Spleen (tissue), 11 donors: ENCODE results near the gene SLC5A4. TPM values are rescaled to one million over a fixed set of nuclear protein-coding genes. Genes with fewer than 3 reads are reported as not detected.
"Not testable (repeated sequence)": the region's sequence is repeated elsewhere in the genome, so short reads cannot be mapped to it uniquely, and the experiment has no call there.

Experiments used
- DNase-seq: peaks from one replicate; pipeline ENCODE4 v3.0.0-alpha.2; 2020
- H3K27ac ChIP-seq, 8 donors: fragments of 200-600 bp; sonication (generic) in 7 of 8; 1 replicate in 4 of 8; 2 replicates in 4 of 8; pipeline versions ENCODE4 v1.5.0 to v1.8.0; 2016 to 2021; ENCODE audit warnings: inconsistent platforms in 4 of 8, mild to moderate bottlenecking in 4 of 8, moderate library complexity in 1 of 8
- H3K27me3 ChIP-seq, 7 donors: fragments of 200-600 bp; sonication (generic) in 6 of 7; replicated peaks in 1 of 7; 1 replicate in 4 of 7; 2 replicates in 3 of 7; pipeline versions ENCODE4 v1.5.0 to v1.8.0; 2016 to 2021; ENCODE audit warnings: inconsistent platforms in 3 of 7, mild to moderate bottlenecking in 1 of 7
- H3K36me3 ChIP-seq, 6 donors: fragments of 200-600 bp; sonication (generic) in 5 of 6; 1 replicate in 4 of 6; 2 replicates in 2 of 6; pipeline versions ENCODE4 v1.5.0 to v1.8.0; 2016 to 2021; ENCODE audit warnings: inconsistent platforms in 2 of 6
- H3K4me1 ChIP-seq, 6 donors: fragments of 200-600 bp; sonication (generic) in 5 of 6; 1 replicate in 3 of 6; 2 replicates in 3 of 6; pipeline versions ENCODE4 v1.5.0 to v1.8.0; 2016 to 2021; ENCODE audit warnings: inconsistent platforms in 3 of 6
- H3K4me3 ChIP-seq, 8 donors: fragments of 200-600 bp; sonication (generic) in 7 of 8; 1 replicate in 4 of 8; 2 replicates in 4 of 8; pipeline versions ENCODE4 v1.5.0 to v1.8.0; 2016 to 2021; ENCODE audit warnings: inconsistent platforms in 4 of 8, mild to moderate bottlenecking in 4 of 8, moderate library complexity in 2 of 8
- H3K9me3 ChIP-seq, 8 donors: fragments of 200-600 bp; sonication (generic) in 7 of 8; 1 replicate in 4 of 8; 2 replicates in 4 of 8; pipeline versions ENCODE4 v1.5.0 to v1.8.0; 2016 to 2021; ENCODE audit warnings: inconsistent platforms in 4 of 8
- CTCF ChIP-seq, 11 experiments: fragments of 200-600 bp in 7 of 11; fragments of 450-650 bp in 4 of 11; sonication (generic) in 4 of 11; IDR thresholded peaks in 8 of 11; conservative IDR thresholded peaks in 3 of 11; 1 replicate in 7 of 11; 2 replicates in 4 of 11; pipeline versions ENCODE4 v1.4.0 to v1.8.0; 2016 to 2021; ENCODE audit warnings: antibody characterized with exemption in 11 of 11, inconsistent platforms in 4 of 11, mild to moderate bottlenecking in 1 of 11
- POLR2A ChIP-seq, 3 donors: fragments of 450-650 bp; IDR thresholded peaks; one replicate each; pipeline ENCODE4 v1.5.1; 2017; ENCODE audit warnings: antibody characterized with exemption in 3 of 3, mild to moderate bottlenecking in 1 of 3
- POLR2AphosphoS5 ChIP-seq, 3 donors: sonication (generic); formaldehyde crosslinking; IDR thresholded peaks; one replicate each; pipeline ENCODE4 v1.5.1; 2017; ENCODE audit warnings: antibody characterized with exemption in 3 of 3
- WGBS, 5 donors: extraction: QIAGEN DNeasy Blood & Tissue Kit in 3 of 5; methylation state at CpG; one replicate each; pipeline versions ENCODE4 v1.1.5 to v1.1.7; 2013 to 2018; 5-methylcytosine and 5-hydroxymethylcytosine counted together
- intact Hi-C: fragments of 100-400 bp; cut with DNase I; formaldehyde crosslinking; loops from one replicate; pipeline ENCODE4 v1.15.0; 2023; ENCODE audit warnings: low total_unique reads
- polyA plus RNA-seq, 3 donors: library from polyadenylated mRNA; stranded (reverse); fragments of 200-250 nt; gene quantifications; one replicate each; pipeline ENCODE4 v1.2.1, GENCODE V29; 2013
- total RNA-seq, 7 donors: library from RNA; depleted of rRNA in 3 of 7; stranded (reverse); fragments of >200 nt in 3 of 7; fragmentation: NEBNext Ultra II Directional in 4 of 7; extraction: Animal tissue kit (Norgen Biotek cat#: 25700) in 4 of 7; gene quantifications; one replicate each; pipeline versions ENCODE4 v1.1.0 to v1.2.1, GENCODE V29; 2016 to 2021
- donor health status: healthy with polysubstance abuse.
- donor health status: DM: no; HTN: no; CAD: no; lungs with moderate emphysema.
- donor health status: DM: no; HTN: no; CAD: no.
- donor health status: Bipolar disorder and iron deficiency.
- donor health status: healthy.
- donor health status: DM: no; HTN: no; CAD: no.
- donor health status: DM: yes; HTN: yes; CAD: no.

Gene SLC5A4
- total and polyA plus RNA-seq, 10 donors: 0.03 to 3.6 (median 0.51) TPM

GRCh38 chr22:32199961-32200360 lies 55.2 kb downstream of the SLC5A4 start:
- Histone ChIP-seq H3K36me3 (no peaks in the 10 kb centered on the region), H3K27me3 (peaks cover 0 to 77% (median 22%) of the 10 kb centered on the region in 7 donors), H3K4me3 (no peak overlapping the region), H3K9me3 (peaks cover 0 to 3% (median 0%) of the 10 kb centered on the region in 8 donors), H3K4me1 (peaks cover 0 to 46% (median 20%) of the 10 kb centered on the region in 6 donors), H3K27ac (no peak overlapping the region)
- 54 to 95% (median 85%) methylated on average over 3 to 7 of the region's 7 CpGs for WGBS, 5 donors
- TF ChIP-seq CTCF (IDR thresholded peaks at IDR 0.05 in 8 of 11, conservative IDR thresholded peaks at IDR 0.05 in 3 of 11) (no peak), POLR2AphosphoS5 (IDR thresholded peaks at IDR 0.05) (no peak), POLR2A (IDR thresholded peaks at IDR 0.05) (no peak)
- no peak for DNase-seq
- intact Hi-C loops: no loop called here

- no peak overlapping the region for H3K4me3 ChIP-seq
- WGBS, 5 donors: 94 to 95% (median 95%) methylated on average over 6 of the region's 6 CpGs
- peaks cover 0 to 3% (median 0%) of the 10 kb centered on the region in 8 donors for H3K9me3 ChIP-seq
- H3K27me3 ChIP-seq: peaks cover 0 to 71% (median 16%) of the 10 kb centered on the region in 7 donors
- no peak overlapping the region for H3K27ac ChIP-seq
- peaks cover 0 to 42% (median 20%) of the 10 kb centered on the region in 6 donors for H3K4me1 ChIP-seq
- no peak for DNase-seq
- no peaks in the 10 kb centered on the region for H3K36me3 ChIP-seq
- intact Hi-C loops: no loop called here
- TF ChIP-seq CTCF (IDR thresholded peaks at IDR 0.05 in 8 of 11, conservative IDR thresholded peaks at IDR 0.05 in 3 of 11): no peak
- TF ChIP-seq POLR2A (IDR thresholded peaks at IDR 0.05): no peak
- no peak for TF ChIP-seq POLR2AphosphoS5 (IDR thresholded peaks at IDR 0.05)
These were observed 55.8 kb downstream of the SLC5A4 start for GRCh38 chr22:32199341-32199740.

- intact Hi-C loops, H3K27ac ChIP-seq, H3K36me3 ChIP-seq, H3K9me3 ChIP-seq, DNase-seq, H3K4me3 ChIP-seq: not testable (repeated sequence)
- 77 to 90% (median 86%) methylated on average over 5 of the region's 5 CpGs for WGBS, 5 donors
- H3K4me1 ChIP-seq: peaks cover 0 to 27% (median 12%) of the 10 kb centered on the region in 6 donors
- H3K27me3 ChIP-seq: peaks cover 0 to 60% (median 5%) of the 10 kb centered on the region in 7 donors
These were observed 57.5 kb downstream of the SLC5A4 start for GRCh38 chr22:32197553-32198226.

GRCh38 chr22:32195900-32196299 lies 59.2 kb downstream of the SLC5A4 start:
- peaks cover 0 to 42% (median 0%) of the 10 kb centered on the region in 7 donors for H3K27me3 ChIP-seq
- H3K36me3 ChIP-seq, H3K27ac ChIP-seq, H3K4me3 ChIP-seq, intact Hi-C loops, H3K9me3 ChIP-seq, DNase-seq, H3K4me1 ChIP-seq: not testable (repeated sequence)
- WGBS, 5 donors: 71 to 84% (median 80%) methylated on average over 3 of the region's 3 CpGs

GRCh38 chr22:32193346-32193745 lies 61.8 kb downstream of the SLC5A4 start:
- peaks cover 0 to 30% (median 0%) of the 10 kb centered on the region in 7 donors for H3K27me3 ChIP-seq
- H3K27ac ChIP-seq, intact Hi-C loops, H3K4me3 ChIP-seq, H3K9me3 ChIP-seq, DNase-seq, H3K4me1 ChIP-seq, H3K36me3 ChIP-seq: not testable (repeated sequence)
- WGBS, 5 donors: 76 to 86% (median 83%) methylated on average over 9 of the region's 9 CpGs

GRCh38 chr22:32191021-32191420 lies 64.1 kb downstream of the SLC5A4 start:
- peaks cover 0 to 18% (median 0%) of the 10 kb centered on the region in 7 donors for H3K27me3 ChIP-seq
- H3K9me3 ChIP-seq, intact Hi-C loops, DNase-seq, H3K4me3 ChIP-seq, H3K36me3 ChIP-seq, H3K27ac ChIP-seq, H3K4me1 ChIP-seq: not testable (repeated sequence)
- 78 to 88% (median 84%) methylated on average over 15 of the region's 15 CpGs for WGBS, 5 donors
